Breast epithelium (tissue), 4 donors: ENCODE data around the gene SBK2. TPM values are rescaled to one million over a fixed set of nuclear protein-coding genes. Genes with fewer than 3 reads are reported as not detected.
"Not testable (repeated sequence)": the region's sequence is repeated elsewhere in the genome, so short reads cannot be mapped to it uniquely, and the experiment has no call there.

Source experiments
- DNase-seq, 2 donors: peaks; one replicate each; pipeline ENCODE4 v3.0.0-alpha.2; 2019; ENCODE audit warnings: low spot score in 2 of 2
- H3K27ac ChIP-seq, 2 donors: fragments of 200-600 bp; sonication (generic) in 1 of 2; one replicate each; pipeline ENCODE4 v1.5.1; 2016 to 2019; ENCODE audit warnings: mild to moderate bottlenecking in 1 of 2
- H3K27me3 ChIP-seq, 2 donors: fragments of 200-600 bp; sonication (generic) in 1 of 2; one replicate each; pipeline versions ENCODE4 v1.5.1 to v1.6.0; 2017 to 2019; ENCODE audit warnings: control low read depth in 1 of 2, mild to moderate bottlenecking in 1 of 2
- H3K36me3 ChIP-seq: fragments of 200-600 bp; one replicate; pipeline ENCODE4 v1.5.1; 2019
- H3K4me1 ChIP-seq, 2 donors: fragments of 200-600 bp; sonication (generic); one replicate each; pipeline ENCODE4 v1.5.1; 2016 to 2019; ENCODE audit warnings: control low read depth in 1 of 2
- H3K4me3 ChIP-seq, 3 donors: fragments of 200-600 bp; sonication (generic); 1 replicate in 2 of 3; 2 replicates in 1 of 3; pipeline ENCODE4 v1.5.1; 2016 to 2019; ENCODE audit warnings: mild to moderate bottlenecking in 3 of 3, moderate library complexity in 2 of 3
- H3K9me3 ChIP-seq, 2 donors: fragments of 200-600 bp; sonication (generic) in 1 of 2; one replicate each; pipeline ENCODE4 v1.5.1; 2016 to 2019; ENCODE audit warnings: control low read depth in 1 of 2
- POLR2A ChIP-seq: fragments of 450-650 bp; IDR thresholded peaks from one replicate; pipeline ENCODE4 v1.6.1; 2016; ENCODE audit warnings: antibody characterized with exemption, mild to moderate bottlenecking, moderate library complexity
- POLR2AphosphoS5 ChIP-seq, 3 donors: sonication (generic); formaldehyde crosslinking; IDR thresholded peaks; one replicate each; pipeline ENCODE4 v1.6.1; 2017; ENCODE audit warnings: antibody characterized with exemption in 3 of 3
- intact Hi-C: fragments of 100-400 bp; cut with DNase I; formaldehyde crosslinking; loops from one replicate; pipeline ENCODE4 v1.15.1; 2023; ENCODE audit warnings: low total_unique reads
- total RNA-seq, 3 donors: library from RNA; depleted of rRNA; stranded (reverse); fragments of >200 nt; gene quantifications; one replicate each; pipeline ENCODE4 v1.1.0, GENCODE V29; 2016
- TF ChIP-seq, protein P1 (sequence below), 3 donors: fragments of 450-650 bp; IDR thresholded peaks; one replicate each; pipeline ENCODE4 v1.5.1; 2016 to 2017; ENCODE audit warnings: antibody characterized with exemption in 3 of 3, mild to moderate bottlenecking in 3 of 3, moderate library complexity in 3 of 3

SBK2 gene
- total RNA-seq, 3 donors from 2014 or later: not detected

DNA sequence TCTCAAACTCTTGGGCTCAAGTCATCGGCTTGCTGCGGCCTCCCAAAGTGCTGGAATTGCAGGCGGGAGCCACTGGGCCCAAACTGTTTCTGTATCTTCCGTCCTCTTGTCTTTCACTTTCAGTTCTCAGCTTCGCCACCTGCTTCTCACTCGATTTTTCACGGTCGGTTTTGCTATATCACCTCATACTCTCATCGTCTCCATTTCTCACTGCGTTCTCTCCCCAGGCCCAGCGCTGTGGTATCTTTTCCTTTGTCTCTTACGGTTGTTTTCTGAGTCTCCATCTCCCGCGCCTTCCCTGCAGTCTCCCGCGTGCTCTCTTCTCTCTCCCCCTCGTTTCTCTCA, 33.8 kb downstream of the SBK2 start:
- intact Hi-C loops: loop anchor here (5.0 kb wide), 1 partner anchor 86 kb away; no protein-coding TSS in a partner anchor
- Histone ChIP-seq H3K27ac (no peak overlapping the region), H3K4me3 (no peak overlapping the region)

DNA sequence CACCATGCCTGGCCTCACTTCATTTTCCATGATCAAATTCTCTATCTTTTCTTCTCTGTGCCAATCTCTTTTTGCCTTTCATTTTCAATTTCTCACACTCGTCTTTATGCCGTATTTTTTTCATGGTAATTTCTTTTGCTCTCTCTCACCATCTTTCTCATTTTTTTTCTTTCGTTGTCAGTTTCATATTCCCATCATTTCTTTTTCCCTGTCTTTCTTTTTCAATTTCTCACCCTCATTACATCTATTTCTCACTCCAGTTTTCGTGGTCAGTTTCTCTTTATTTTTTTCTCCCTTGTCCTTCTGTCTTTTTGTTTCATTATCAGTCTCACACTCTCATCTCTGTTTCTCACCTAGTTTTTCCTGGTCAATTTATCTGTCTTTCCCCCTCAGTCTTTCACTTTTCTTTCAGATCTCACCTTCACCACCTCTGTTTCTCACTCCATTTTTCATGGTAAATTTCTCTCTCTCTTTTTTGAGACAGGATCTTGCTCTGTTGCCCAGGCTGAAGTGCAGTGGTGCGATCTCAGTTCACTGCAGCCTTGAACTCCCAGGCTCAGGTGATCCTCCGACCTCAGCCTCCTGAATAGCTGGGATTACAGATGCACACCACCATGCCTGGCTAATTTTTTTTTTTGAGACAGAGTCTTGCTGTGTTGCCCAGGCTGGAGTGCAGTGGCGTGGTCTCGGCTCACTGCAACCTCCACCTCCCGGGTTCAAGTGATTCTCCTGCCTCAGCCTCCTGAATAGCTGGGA, 34.6 kb downstream of the SBK2 start:
- Histone ChIP-seq H3K36me3 (no peaks in the 10 kb centered on the region), H3K4me1 (peaks cover 0 to 3% of the 10 kb centered on the region in 2 donors), H3K27me3 (no peaks in the 10 kb centered on the region), H3K4me3 (no peak overlapping the region), H3K9me3 (no peaks in the 10 kb centered on the region), H3K27ac (no peak overlapping the region)
- DNase-seq: no peak
- intact Hi-C loops: loop anchor here (5.0 kb wide), 1 partner anchor 85 kb away; no protein-coding TSS in a partner anchor
- TF ChIP-seq POLR2AphosphoS5 (IDR thresholded peaks at IDR 0.05) (no peak), POLR2A (no peak)
- TF ChIP-seq, protein P1, sequence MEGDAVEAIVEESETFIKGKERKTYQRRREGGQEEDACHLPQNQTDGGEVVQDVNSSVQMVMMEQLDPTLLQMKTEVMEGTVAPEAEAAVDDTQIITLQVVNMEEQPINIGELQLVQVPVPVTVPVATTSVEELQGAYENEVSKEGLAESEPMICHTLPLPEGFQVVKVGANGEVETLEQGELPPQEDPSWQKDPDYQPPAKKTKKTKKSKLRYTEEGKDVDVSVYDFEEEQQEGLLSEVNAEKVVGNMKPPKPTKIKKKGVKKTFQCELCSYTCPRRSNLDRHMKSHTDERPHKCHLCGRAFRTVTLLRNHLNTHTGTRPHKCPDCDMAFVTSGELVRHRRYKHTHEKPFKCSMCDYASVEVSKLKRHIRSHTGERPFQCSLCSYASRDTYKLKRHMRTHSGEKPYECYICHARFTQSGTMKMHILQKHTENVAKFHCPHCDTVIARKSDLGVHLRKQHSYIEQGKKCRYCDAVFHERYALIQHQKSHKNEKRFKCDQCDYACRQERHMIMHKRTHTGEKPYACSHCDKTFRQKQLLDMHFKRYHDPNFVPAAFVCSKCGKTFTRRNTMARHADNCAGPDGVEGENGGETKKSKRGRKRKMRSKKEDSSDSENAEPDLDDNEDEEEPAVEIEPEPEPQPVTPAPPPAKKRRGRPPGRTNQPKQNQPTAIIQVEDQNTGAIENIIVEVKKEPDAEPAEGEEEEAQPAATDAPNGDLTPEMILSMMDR (IDR thresholded peaks at IDR 0.05): no peak

More for the DNA sequence above, 33.8 kb downstream of the SBK2 start:
- H3K4me1 ChIP-seq: peaks cover 0 to 3% of the 10 kb centered on the region in 2 donors
- DNase-seq: no peak
- H3K9me3 ChIP-seq: no peaks in the 10 kb centered on the region
- H3K36me3 ChIP-seq: no peaks in the 10 kb centered on the region
- TF ChIP-seq POLR2A (no peak), POLR2AphosphoS5 (IDR thresholded peaks at IDR 0.05) (no peak)
- TF ChIP-seq, protein P1 (IDR thresholded peaks at IDR 0.05): no peak
- no peaks in the 10 kb centered on the region for H3K27me3 ChIP-seq

DNA sequence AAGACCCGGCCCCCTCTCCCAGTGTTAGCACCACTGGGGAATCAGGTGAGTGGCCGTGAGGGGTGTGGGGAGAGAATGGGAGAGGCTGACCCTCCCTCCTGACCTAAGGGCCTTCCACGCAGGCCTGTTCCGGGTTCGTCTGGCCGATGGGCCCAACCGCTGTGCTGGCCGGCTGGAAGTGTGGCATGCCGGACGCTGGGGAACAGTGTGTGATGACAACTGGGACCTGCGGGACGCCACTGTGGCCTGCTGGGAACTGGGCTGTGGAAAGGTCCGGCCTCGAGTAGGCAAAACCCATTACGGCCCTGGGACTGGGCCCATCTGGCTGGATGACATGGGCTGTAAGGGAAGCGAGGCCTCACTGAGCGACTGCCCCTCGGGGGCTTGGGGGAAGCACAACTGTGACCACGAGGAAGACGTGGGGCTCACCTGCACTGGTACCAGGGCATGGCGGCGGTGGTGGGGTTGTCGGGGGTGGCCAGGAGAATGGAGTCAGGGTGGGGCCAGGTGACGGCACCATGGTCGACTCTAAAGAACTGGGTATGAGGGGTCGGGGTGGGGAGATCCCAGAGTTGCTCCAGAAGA, 36.5 kb downstream of the SBK2 start:
- no peak for TF ChIP-seq POLR2A
- TF ChIP-seq, protein P1 (IDR thresholded peaks at IDR 0.05): no peak
- TF ChIP-seq POLR2AphosphoS5 (IDR thresholded peaks at IDR 0.05): no peak
- H3K27me3 ChIP-seq: no peaks in the 10 kb centered on the region
- intact Hi-C loops: loop anchor here (5.0 kb wide), 1 partner anchor 83 kb away; no protein-coding TSS in a partner anchor
- peaks cover 0 to 3% of the 10 kb centered on the region in 2 donors for H3K4me1 ChIP-seq
- no peaks in the 10 kb centered on the region for H3K36me3 ChIP-seq
- no peaks in the 10 kb centered on the region for H3K9me3 ChIP-seq
- H3K4me3 ChIP-seq: no peak overlapping the region
- no peak overlapping the region for H3K27ac ChIP-seq
- DNase-seq: no peak

DNA sequence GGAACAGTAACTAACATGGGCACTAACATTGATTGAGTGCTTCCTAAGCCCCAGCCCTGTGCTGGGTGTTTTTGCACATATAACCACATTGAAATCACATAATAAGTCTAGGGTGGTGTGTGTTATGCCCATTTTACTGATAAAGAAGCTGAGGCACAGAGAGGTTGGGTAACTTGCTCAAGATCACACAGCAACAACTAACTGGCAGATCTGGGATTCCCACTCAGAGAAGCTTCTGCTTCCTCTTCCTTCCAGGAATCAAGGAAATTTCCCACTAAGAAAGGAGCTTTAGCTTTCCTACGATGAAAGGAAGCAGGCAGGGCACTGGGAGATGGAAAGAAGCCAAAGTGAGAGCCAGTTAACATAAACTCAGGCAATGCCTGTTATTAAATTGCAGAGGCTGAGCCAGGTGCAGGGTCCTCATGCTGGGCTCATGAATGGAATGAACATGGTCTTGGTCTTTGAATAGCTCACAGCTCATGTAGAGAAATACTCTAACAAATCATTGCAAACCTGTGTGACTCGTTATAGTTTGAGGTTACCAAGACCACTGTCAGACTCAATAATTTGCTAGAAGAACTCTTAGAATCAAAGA, 38.6 kb downstream of the SBK2 start:
- TF ChIP-seq POLR2A (no peak), POLR2AphosphoS5 (IDR thresholded peaks at IDR 0.05) (no peak)
- TF ChIP-seq, protein P1 (IDR thresholded peaks at IDR 0.05): no peak
- Histone ChIP-seq H3K27me3 (peaks cover 0 to 11% of the 10 kb centered on the region in 2 donors), H3K27ac (no peak overlapping the region), H3K9me3 (no peaks in the 10 kb centered on the region), H3K4me1 (peaks cover 0 to 6% of the 10 kb centered on the region in 2 donors), H3K4me3 (no peak overlapping the region), H3K36me3 (no peaks in the 10 kb centered on the region)
- no peak for DNase-seq
- intact Hi-C loops: no loop called here

DNA sequence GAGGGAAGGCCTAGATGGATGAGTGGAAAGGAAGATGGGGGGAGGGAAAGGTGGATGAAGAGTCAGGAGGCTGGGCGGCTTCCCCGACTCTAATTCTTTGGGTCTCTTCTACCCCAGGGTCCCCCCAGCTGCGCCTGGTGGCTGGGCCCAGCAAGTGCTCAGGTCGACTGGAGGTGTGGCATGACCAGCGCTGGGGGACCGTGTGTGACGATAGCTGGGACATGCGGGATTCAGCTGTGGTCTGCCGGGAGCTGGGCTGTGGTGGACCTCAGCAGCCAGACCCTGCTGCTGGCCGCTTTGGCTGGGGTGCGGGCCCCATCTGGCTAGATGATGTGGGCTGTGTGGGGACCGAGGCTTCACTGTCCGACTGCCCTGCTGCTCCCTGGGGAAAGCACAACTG, 39.2 kb downstream of the SBK2 start:
- peaks cover 0 to 11% of the 10 kb centered on the region in 2 donors for H3K27me3 ChIP-seq
- H3K4me3 ChIP-seq: no peak overlapping the region
- H3K9me3 ChIP-seq: no peaks in the 10 kb centered on the region
- H3K27ac ChIP-seq: no peak overlapping the region
- peaks cover 0 to 6% of the 10 kb centered on the region in 2 donors for H3K4me1 ChIP-seq
- no peaks in the 10 kb centered on the region for H3K36me3 ChIP-seq
- TF ChIP-seq POLR2A: no peak
- TF ChIP-seq, protein P1 (IDR thresholded peaks at IDR 0.05): no peak
- no peak for TF ChIP-seq POLR2AphosphoS5 (IDR thresholded peaks at IDR 0.05)
- intact Hi-C loops: no loop called here
- no peak for DNase-seq

DNA sequence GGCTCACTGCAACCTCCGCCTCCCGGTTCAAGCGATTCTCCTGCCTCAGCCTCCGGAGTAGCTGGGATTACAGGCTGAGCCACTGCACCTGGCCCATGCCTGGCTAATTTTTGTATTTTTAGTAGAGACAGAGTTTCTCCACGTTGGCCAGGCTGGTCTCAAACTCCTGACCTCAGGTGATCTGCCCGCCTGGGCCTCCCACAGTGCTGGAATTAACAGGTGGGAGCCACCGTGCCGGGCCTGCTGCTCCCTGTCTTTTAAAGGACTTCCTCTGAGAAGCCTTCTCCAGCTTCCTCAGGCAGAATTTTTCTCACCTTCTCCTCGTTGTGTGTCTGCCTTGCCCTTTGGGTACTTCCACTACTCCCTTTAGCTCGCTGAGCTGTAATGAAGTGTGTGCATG, 40.1 kb downstream of the SBK2 start:
- H3K9me3 ChIP-seq, H3K27ac ChIP-seq, H3K4me1 ChIP-seq, DNase-seq, intact Hi-C loops, H3K36me3 ChIP-seq, H3K4me3 ChIP-seq: not testable (repeated sequence)
- H3K27me3 ChIP-seq: peaks cover 0 to 11% of the 10 kb centered on the region in 2 donors
